ENCODE measurements around the gene CTXND1. TPM values are rescaled to one million over a fixed set of nuclear protein-coding genes. Genes with fewer than 3 reads are reported as not detected.

CTXND1 gene
- total RNA-seq, 4 donors from 2014 or later = 0.07 to 0.09 TPM; not detected in 2

- Histone ChIP-seq H3K27ac (no peak overlapping the region), H3K9me3 (no peaks in the 10 kb centered on the region), H3K36me3 (no peaks in the 10 kb centered on the region), H3K4me1 (no peaks in the 10 kb centered on the region), H3K27me3 (no peaks in the 10 kb centered on the region), H3K4me3 (no peak overlapping the region)
- TF ChIP-seq POLR2A (IDR thresholded peaks at IDR 0.05) = no peak
- TF ChIP-seq, protein P1, sequence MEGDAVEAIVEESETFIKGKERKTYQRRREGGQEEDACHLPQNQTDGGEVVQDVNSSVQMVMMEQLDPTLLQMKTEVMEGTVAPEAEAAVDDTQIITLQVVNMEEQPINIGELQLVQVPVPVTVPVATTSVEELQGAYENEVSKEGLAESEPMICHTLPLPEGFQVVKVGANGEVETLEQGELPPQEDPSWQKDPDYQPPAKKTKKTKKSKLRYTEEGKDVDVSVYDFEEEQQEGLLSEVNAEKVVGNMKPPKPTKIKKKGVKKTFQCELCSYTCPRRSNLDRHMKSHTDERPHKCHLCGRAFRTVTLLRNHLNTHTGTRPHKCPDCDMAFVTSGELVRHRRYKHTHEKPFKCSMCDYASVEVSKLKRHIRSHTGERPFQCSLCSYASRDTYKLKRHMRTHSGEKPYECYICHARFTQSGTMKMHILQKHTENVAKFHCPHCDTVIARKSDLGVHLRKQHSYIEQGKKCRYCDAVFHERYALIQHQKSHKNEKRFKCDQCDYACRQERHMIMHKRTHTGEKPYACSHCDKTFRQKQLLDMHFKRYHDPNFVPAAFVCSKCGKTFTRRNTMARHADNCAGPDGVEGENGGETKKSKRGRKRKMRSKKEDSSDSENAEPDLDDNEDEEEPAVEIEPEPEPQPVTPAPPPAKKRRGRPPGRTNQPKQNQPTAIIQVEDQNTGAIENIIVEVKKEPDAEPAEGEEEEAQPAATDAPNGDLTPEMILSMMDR (IDR thresholded peaks at IDR 0.05) = no peak
- no peak for DNase-seq
- intact Hi-C loops (cut with DNase I; ENCODE audit: low total_unique reads) = no loop called here
These were observed 10.5 kb downstream of the CTXND1 start for GRCh38 chr15:80241508-80241907.

- H3K27me3 ChIP-seq = no peaks in the 10 kb centered on the region
- no peaks in the 10 kb centered on the region for H3K9me3 ChIP-seq
- intact Hi-C loops (cut with DNase I; ENCODE audit: low total_unique reads) = no loop called here
- TF ChIP-seq, protein P1 (IDR thresholded peaks at IDR 0.05) = no peak
- TF ChIP-seq POLR2A (IDR thresholded peaks at IDR 0.05) = no peak
- no peaks in the 10 kb centered on the region for H3K36me3 ChIP-seq
- no peak overlapping the region for H3K4me3 ChIP-seq
- DNase-seq = no peak
- H3K27ac ChIP-seq = no peak overlapping the region
- H3K4me1 ChIP-seq = no peaks in the 10 kb centered on the region
These were observed 11.7 kb downstream of the CTXND1 start for GRCh38 chr15:80240276-80240675.

DNA sequence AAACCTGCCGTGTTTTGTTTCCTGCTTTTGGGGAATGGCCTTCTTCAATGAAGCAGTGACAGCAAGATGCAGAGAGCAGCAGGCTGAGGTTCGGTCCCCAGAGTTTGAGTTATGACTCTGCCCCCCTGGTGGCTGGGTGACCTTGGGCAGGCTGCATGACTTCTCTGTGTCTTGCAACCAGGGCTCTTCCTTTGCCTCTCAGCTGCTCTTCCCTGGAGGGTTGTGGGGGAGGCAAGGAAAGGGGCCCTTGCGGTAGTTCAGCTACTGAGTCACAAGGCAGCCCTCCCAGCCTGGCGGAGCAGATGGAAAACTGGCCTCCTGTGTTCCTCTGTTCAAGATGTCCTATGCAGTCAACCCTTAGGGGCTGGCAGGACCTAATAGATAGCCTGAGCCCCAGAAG is 17.1 kb downstream of the CTXND1 start:
- TF ChIP-seq POLR2A (IDR thresholded peaks at IDR 0.05) = no peak
- TF ChIP-seq, protein P1 (IDR thresholded peaks at IDR 0.05) = peak in 1 of 4 experiments; percentile 8
- H3K4me1 ChIP-seq = no peaks in the 10 kb centered on the region
- H3K27ac ChIP-seq = no peak overlapping the region
- DNase-seq = no peak
- no peak overlapping the region for H3K4me3 ChIP-seq
- H3K9me3 ChIP-seq = no peaks in the 10 kb centered on the region
- no peaks in the 10 kb centered on the region for H3K27me3 ChIP-seq
- intact Hi-C loops (cut with DNase I; ENCODE audit: low total_unique reads) = no loop called here
- H3K36me3 ChIP-seq = no peaks in the 10 kb centered on the region

- intact Hi-C loops (cut with DNase I; ENCODE audit: low total_unique reads) = no loop called here
- no peak overlapping the region for H3K4me3 ChIP-seq
- H3K27me3 ChIP-seq = no peaks in the 10 kb centered on the region
- DNase-seq = no peak
- no peak for TF ChIP-seq POLR2A (IDR thresholded peaks at IDR 0.05)
- TF ChIP-seq, protein P1 (IDR thresholded peaks at IDR 0.05) = no peak
- no peak overlapping the region for H3K27ac ChIP-seq
- H3K4me1 ChIP-seq = no peaks in the 10 kb centered on the region
- no peaks in the 10 kb centered on the region for H3K9me3 ChIP-seq
- H3K36me3 ChIP-seq = no peaks in the 10 kb centered on the region
These were observed 18.4 kb downstream of the CTXND1 start for GRCh38 chr15:80233581-80233980.

- no peak overlapping the region for H3K27ac ChIP-seq
- no peaks in the 10 kb centered on the region for H3K27me3 ChIP-seq
- H3K36me3 ChIP-seq = no peaks in the 10 kb centered on the region
- TF ChIP-seq, protein P1 (IDR thresholded peaks at IDR 0.05) = no peak
- TF ChIP-seq POLR2A (IDR thresholded peaks at IDR 0.05) = no peak
- DNase-seq = no peak
- intact Hi-C loops (cut with DNase I; ENCODE audit: low total_unique reads) = no loop called here
- H3K4me3 ChIP-seq = no peak overlapping the region
- no peaks in the 10 kb centered on the region for H3K9me3 ChIP-seq
- H3K4me1 ChIP-seq = no peaks in the 10 kb centered on the region
These were observed 20.6 kb downstream of the CTXND1 start for GRCh38 chr15:80231371-80231770.

All from uterus (tissue), 4 donors.